GM21515 (cell line): ENCODE data around the gene EHMT2.
"Not testable (repeated sequence)": the region's sequence is repeated elsewhere in the genome, so short reads cannot be mapped to it uniquely, and the experiment has no call there.

Experiments used
- ATAC-seq: cut with Tn5 transposase; IDR thresholded peaks from one replicate; pipeline ENCODE4 v1.9.1; 2021; ENCODE audit not compliant: unreplicated experiment

Gene EHMT2

DNA sequence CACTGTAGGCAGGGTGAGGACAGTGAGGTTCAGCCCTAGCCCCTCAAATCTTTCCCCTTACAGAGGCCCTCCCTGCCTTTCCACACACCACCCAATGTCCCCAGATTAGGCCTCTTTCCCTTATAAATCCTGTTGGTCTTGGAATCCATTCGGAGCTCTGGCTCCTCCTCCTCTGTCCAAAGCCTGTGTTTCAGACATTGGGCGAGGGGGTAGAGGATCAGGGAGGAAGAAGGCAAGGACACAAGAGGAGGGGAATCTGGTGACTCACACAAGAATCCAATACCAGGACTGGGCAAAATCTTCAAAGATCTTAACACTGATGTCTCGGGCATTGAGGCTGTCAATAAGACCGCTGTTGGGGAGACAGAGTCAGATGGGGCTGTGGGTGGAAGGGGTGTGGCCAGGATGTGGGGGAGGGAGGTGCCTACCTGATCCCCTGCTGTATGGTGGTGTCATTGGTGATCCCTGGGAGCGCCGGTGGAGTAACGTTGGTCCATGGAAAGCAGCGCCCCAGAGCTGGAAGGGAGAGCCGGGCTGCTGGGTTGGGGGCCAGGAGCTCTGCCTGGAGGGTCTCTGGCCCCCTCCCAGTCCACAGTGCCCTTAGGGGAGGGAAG lies 26.3 kb downstream of the EHMT2 start:
- no peak for ATAC-seq

GRCh38 chr6:31870385-31870921 lies 27.0 kb downstream of the EHMT2 start:
- ATAC-seq: no peak

GRCh38 chr6:31869343-31869742 lies 28.2 kb downstream of the EHMT2 start:
- no peak for ATAC-seq

DNA sequence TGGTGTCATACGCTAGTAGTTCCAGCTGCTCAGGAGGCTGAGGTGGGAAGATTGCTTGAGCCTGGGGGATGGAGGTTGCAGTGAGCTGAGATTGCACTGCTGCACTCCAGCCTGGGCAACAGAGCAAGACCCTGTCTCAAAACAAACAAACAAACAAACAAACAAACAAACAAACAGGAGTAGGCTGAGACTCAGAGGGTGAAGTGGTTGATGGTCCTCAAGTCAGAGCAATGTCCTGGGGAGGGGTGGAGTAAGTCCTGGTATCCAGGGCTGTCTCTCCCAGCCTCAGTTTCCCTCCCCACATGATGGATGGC lies 28.9 kb downstream of the EHMT2 start:
- ATAC-seq: not testable (repeated sequence)

DNA sequence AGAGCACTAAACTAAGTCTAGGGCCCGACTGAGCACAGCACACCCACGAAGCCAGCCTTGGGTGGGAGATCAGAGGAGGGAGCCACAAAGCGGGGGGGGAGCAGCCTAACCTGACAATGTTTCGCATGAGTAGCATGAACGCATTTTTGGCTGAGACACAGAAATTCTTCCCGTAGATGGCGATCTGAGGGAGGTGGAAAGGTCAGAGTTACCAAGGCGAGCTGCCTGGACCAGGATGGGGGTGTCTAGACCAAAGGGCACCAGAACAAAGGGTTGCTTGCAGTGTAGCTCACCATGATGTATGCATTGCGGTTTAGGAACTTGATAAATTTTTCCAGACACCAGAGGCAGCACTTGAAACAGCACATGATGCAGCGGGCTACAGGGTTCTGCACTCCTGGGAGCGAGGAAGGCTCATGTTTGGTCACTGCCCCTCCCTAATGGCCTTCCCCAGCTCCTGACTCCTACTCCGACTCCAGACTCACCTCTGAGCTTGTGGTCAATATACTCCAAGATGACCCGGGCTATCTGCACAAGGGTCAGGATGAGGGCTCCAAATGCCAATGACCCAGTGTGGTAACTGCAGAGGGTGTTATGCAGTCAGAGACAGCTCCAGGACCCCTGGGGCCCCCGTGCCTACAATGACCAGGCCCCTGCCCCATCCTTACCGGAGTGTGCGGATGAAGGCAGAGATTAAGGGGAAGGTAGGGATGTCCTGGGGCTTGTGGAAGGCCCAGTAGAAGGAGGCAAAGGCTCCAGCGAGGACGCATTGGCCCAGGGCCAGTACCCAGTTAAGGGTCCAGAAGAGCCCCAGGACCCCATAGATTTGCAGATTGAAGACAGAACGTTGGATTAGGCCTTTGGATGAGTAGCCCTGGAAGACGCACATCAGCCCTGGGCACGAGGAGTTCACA lies 32.0 kb downstream of the EHMT2 start:
- no peak for ATAC-seq

DNA sequence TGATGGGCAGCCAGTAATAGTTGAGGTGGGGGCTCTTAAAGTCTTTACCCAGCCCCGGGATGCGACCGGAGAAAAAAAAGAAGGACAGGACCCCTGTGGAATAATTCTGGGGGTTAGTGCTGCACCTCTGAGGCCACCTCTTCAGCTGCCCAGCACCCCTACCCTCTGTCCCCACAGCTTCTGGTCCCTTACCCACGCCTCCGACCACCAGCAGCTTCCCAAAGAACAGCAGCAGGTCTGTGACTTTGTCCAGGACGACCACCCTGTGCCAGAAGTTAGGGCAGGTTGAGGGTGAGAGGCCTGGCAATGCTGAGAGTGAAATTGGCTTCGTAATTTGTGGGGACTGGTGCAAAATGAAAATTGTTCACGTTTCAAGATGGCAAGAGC lies 32.7 kb downstream of the EHMT2 start:
- ATAC-seq: no peak

DNA sequence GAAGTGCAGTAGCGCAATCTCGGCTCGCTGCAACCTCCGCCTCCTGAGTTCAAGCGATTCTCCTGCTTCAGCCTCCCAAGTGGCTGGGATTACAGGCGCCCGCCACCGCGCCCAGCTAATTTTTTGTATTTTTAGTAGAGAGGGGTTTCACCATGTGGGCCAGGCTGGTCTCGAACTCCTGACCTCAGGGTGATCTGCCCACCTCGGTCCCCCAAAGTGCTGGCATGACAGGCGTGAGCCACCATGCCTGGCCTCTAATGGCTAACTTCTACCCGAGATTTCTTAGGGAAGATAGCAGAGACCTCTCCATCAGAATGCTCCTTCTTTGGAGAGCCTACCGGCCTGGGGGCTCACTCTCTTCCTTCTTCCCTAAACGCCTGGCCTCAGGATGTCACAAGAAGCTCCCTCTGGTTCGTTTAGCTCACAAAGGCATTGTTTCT lies 33.4 kb downstream of the EHMT2 start:
- ATAC-seq: not testable (repeated sequence)

- peak; percentile 88 for ATAC-seq
Measured at GRCh38 chr6:31862344-31863235, 34.9 kb downstream of the EHMT2 start, which contains the start of gene NEU1. Gene NEU1, minus strand, starts transcription at chr6:31862821. Its CDS starts 45 bp downstream, at chr6:31862776.

DNA sequence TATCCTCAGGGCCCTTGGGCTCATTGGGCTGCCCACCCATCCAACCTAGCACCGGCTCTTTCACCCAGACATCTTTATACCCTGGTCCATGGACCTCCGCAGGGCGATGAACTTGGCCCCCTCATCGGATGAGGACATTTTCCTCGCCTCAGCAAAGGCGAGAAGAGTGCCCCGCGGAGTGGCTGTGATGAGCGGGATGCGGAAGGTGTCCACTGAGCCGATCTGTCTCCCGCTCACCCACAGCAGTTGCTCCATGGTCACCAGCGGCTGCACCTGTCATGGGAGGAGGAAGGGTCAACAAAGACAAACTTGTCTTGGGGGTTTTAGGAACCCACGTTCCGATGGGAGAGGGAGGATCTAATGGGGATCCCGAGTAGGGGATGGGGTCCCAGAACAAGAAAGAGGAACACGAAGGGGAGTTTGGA lies 35.6 kb downstream of the EHMT2 start:
- no peak for ATAC-seq

- ATAC-seq: no peak
Measured at GRCh38 chr6:31861150-31861549, 36.3 kb downstream of the EHMT2 start.

DNA sequence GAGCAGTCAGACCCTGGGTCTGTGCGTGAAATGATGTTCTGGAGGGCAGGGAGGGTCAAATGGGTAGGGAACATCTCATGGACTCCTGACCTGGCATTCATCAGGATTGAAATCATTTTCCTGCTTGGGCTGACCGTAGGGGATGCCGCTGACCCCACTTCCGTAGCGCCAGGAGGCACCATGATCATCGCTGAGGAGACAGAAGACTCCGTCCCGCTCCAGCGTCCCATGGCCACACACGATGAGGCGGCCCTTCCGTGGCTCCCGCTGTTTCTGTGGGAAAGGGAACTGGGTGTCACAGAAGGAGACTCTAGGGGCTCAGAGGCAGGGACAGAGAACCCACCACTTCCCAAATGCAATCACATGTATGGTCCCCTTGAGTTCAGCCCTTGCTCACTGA lies 37.1 kb downstream of the EHMT2 start:
- no peak for ATAC-seq

DNA sequence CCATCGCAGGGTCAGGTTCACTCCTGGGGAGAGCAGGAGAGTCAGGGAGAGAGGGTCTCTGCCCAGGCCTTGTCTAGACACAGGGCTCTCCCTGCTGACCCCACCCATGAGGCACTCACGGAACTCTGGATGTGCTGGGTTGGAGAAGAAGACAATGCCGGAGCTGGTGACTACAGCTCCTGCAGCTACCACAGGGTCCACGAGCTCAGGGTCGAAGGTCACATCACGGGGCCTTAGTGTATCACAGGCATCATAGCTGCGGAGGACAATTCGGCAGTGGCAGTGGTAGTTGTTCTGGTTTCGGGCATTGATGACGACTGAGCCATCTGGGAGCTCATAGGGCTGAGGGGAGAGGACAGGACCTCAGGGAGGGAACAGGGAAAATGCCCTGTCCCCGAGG lies 37.6 kb downstream of the EHMT2 start:
- no peak for ATAC-seq

DNA sequence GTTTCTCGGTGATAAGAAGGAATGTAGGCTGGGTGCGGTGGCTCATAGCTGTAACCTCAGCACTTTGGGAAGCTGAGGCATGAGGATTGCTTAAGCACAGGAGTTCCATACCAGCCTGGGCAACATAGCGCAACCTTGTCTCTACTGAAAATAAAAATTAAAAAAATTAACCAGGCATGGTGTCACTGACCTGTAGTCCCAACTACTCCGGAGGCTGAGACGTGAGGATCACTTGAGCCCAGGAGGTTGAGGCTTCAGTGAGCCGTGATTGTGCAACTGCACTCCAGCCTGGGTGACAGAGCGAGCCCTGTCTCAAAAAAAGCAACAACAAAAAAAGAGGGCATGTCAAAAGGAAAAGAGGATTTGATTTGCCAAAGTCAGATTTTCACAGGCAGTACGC lies 38.8 kb downstream of the EHMT2 start:
- ATAC-seq: no peak

GRCh38 chr6:31857774-31858173 lies 39.7 kb downstream of the EHMT2 start:
- not testable (repeated sequence) for ATAC-seq

- not testable (repeated sequence) for ATAC-seq
Measured at GRCh38 chr6:31851980-31852718, 45.3 kb downstream of the EHMT2 start.

- no peak for ATAC-seq
Measured at GRCh38 chr6:31851485-31851832, 46.0 kb downstream of the EHMT2 start.

- ATAC-seq: no peak
Measured at GRCh38 chr6:31850765-31851484, 46.6 kb downstream of the EHMT2 start.

DNA sequence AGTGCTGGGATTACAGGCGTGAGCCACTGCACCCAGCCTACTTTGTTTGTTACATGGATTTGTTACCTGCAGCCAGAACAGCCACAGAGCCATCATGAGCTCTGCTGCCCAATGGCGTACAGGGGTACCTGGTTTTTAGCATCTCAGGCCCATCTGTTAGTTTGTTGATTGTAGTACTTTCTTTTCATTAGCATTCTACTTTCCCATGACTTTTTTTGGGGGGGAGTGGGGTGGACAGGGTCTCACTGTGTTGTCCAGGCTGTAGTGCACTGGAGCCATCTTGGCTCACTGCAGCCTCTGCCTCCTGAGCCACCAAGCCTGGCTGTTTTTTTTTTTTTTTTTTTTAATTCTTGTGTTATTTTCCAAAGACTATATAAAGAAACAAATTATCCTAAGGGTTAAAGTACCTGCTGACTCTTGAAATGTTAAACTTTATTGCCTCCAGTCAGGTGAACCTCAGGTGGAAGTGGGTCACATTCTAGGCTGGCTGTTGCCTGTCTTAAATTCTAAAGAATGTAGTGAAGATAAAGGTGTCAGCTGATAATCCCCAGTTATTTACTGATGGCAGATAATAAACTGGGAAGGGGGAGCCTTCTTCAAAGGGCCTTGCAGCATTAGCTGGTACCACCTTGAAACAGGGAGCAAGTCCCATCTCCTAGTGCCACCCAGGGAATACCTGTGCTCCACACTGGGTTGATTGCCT lies 50.1 kb downstream of the EHMT2 start:
- ATAC-seq: no peak

GRCh38 chr6:31844507-31844906 lies 53.0 kb downstream of the EHMT2 start:
- no peak for ATAC-seq
